ENCODE measurements around the gene OCA2. TPM values are rescaled to one million over a fixed set of nuclear protein-coding genes. Genes with fewer than 3 reads are reported as not detected.

Gene OCA2
- total and polyA plus RNA-seq, 4 donors = 2.6 to 7.5 (median 3.2) TPM

DNA sequence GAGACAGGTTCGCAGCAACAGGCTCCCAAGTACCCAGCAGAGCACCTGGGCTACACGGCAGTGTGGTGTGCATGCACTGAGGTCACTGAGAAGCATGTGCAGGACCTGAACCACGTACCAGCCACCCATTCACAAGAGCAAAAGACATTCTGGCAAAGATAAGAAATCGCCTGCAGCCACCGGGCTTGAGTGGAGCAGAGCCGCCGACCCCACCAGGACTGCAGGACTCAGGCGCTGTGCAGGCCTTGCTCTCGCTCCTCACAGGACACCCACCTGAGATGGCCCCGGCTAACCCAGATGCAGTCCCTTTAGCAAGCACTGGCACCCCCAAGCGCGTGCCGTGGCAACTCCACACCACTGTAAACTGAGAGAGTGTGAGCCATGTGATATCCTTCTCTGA is 32.3 kb upstream of the OCA2 start:
- H3K36me3 ChIP-seq (ENCODE audit: control insufficient read depth, insufficient read depth, low read length) = peaks cover 52% of the 10 kb centered on the region

DNA sequence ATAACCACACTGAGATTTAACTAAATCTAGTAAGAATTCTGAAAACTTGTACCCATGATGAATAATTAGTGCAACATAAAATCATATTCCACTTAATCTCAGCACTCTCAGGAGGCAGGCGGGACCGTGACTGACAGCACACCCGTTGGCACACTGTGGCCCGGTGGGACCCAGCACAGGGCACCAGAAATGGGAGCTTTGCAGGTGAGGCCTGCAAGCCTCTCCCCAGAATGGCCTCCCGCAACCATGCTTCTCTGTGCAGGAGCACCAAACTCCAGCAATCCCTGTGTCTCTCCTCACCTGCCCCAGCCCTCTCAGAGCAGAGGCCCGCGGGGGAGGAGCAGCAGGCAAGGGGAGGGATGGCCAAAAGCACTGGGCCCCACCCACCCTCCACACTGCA is 31.5 kb upstream of the OCA2 start:
- Histone ChIP-seq H3K4me3 (ENCODE audit: low read depth, low read length) (no peak overlapping the region), H3K36me3 (ENCODE audit: control insufficient read depth, insufficient read depth, low read length) (peaks cover 52% of the 10 kb centered on the region), H3K9me3 (ENCODE audit: control insufficient read depth, insufficient read depth, low read length) (no peaks in the 10 kb centered on the region), H3K4me1 (ENCODE audit: control insufficient read depth, insufficient read depth, low read length) (peaks cover 2% of the 10 kb centered on the region), H3K27me3 (ENCODE audit: control insufficient read depth, insufficient read depth, low read length) (no peaks in the 10 kb centered on the region), H3K27ac (ENCODE audit: low read depth, low read length) (no peak overlapping the region)
- no peak for DNase-seq (ENCODE audit: low read depth in 4 of 6, low spot score in 6 of 6)
- 94% methylated on average over 5 of the region's 7 CpGs for WGBS (ENCODE audit: insufficient coverage)

More for the DNA sequence above, 32.3 kb upstream of the OCA2 start:
- H3K4me3 ChIP-seq (ENCODE audit: low read depth, low read length) = no peak overlapping the region
- no peak for DNase-seq (ENCODE audit: low read depth in 4 of 6, low spot score in 6 of 6)
- 99% methylated on average over 13 of the region's 13 CpGs for WGBS (ENCODE audit: insufficient coverage)
- H3K4me1 ChIP-seq (ENCODE audit: control insufficient read depth, insufficient read depth, low read length) = peaks cover 2% of the 10 kb centered on the region
- no peaks in the 10 kb centered on the region for H3K27me3 ChIP-seq (ENCODE audit: control insufficient read depth, insufficient read depth, low read length)
- H3K27ac ChIP-seq (ENCODE audit: low read depth, low read length) = no peak overlapping the region
- no peaks in the 10 kb centered on the region for H3K9me3 ChIP-seq (ENCODE audit: control insufficient read depth, insufficient read depth, low read length)

DNA sequence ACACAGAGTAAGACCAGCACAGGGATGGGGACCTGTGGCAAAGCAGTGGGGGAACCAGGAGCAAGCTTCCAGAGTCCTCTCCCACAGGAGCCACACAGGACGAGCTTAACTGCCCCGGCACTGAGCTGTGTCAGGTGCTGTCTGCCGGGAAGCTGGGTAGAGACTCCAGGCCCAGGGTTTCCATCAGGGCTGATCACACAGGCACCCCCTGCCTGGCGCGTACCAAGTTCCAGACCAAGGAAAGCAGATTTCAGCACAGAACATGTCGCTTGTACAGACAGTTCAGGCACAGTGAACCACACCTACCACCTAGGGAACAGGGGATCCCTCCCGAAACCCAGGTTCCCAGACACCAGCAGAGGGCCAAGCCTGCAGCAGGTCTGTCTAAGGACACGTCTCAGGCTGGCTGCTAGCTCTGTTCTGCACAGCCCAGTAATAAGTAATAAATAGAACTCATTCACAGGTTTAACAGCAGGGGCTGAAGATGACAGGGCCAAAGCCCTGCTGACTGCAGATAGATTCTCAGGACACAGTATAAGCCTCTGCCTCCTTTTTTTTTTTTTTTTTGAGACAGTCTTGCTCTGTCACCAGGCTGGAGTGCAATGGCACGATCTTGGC is 30.2 kb upstream of the OCA2 start:
- DNase-seq (ENCODE audit: low read depth in 4 of 6, low spot score in 6 of 6) = no peak
- Histone ChIP-seq H3K36me3 (ENCODE audit: control insufficient read depth, insufficient read depth, low read length) (peaks cover 55% of the 10 kb centered on the region), H3K4me3 (ENCODE audit: low read depth, low read length) (no peak overlapping the region), H3K27ac (ENCODE audit: low read depth, low read length) (no peak overlapping the region), H3K27me3 (ENCODE audit: control insufficient read depth, insufficient read depth, low read length) (no peaks in the 10 kb centered on the region), H3K4me1 (ENCODE audit: control insufficient read depth, insufficient read depth, low read length) (peaks cover 2% of the 10 kb centered on the region), H3K9me3 (ENCODE audit: control insufficient read depth, insufficient read depth, low read length) (no peaks in the 10 kb centered on the region)
- 90% methylated on average over 8 of the region's 9 CpGs for WGBS (ENCODE audit: insufficient coverage)

DNA sequence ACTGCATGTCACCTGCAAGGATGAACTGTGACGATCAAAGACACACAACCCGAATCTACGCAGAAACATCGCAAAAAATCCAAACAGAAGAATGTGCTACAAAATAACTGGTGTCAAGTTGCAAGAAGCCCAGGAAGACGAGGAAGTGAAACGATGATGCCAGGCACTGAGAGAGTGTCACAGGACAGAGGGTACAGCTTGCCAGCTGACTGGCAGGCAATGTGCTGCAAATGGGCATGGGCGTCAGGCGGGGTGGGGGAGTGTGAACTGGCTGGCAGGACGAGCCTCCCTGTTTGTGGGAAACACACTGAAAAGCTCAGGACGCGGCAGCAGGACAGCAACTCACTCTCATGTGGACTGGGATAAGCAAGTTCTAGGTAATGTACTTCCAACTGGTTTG is 28.9 kb upstream of the OCA2 start:
- DNase-seq (ENCODE audit: low read depth in 4 of 6, low spot score in 6 of 6) = peak in 1 of 6 donors; percentile 75
- no peaks in the 10 kb centered on the region for H3K27me3 ChIP-seq (ENCODE audit: control insufficient read depth, insufficient read depth, low read length)
- H3K9me3 ChIP-seq (ENCODE audit: control insufficient read depth, insufficient read depth, low read length) = no peaks in the 10 kb centered on the region
- H3K36me3 ChIP-seq (ENCODE audit: control insufficient read depth, insufficient read depth, low read length) = peaks cover 58% of the 10 kb centered on the region
- no peak overlapping the region for H3K4me3 ChIP-seq (ENCODE audit: low read depth, low read length)
- no peak overlapping the region for H3K27ac ChIP-seq (ENCODE audit: low read depth, low read length)
- 70% methylated on average over 9 of the region's 11 CpGs for WGBS (ENCODE audit: insufficient coverage)
- peaks cover 2% of the 10 kb centered on the region for H3K4me1 ChIP-seq (ENCODE audit: control insufficient read depth, insufficient read depth, low read length)

DNA sequence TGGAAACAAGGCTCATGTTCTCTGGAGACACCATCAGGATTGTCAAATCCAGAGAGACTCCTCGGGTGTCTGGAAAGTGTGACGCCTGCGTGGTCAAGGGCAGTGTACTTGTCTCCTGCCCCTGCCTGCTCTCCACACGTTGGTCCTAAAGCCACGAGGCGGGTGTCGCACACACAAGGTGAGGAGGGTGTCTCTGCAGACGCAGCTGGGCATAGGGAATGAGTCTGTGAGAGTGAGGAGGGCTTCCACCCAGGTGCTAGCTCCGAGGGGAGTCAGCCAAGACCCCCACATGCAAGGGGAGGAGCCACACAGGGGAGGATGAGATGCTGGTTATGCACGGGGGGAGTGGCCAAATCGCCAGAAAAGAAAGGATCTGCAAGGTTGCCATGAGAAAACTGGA is 27.9 kb upstream of the OCA2 start:
- Histone ChIP-seq H3K27me3 (ENCODE audit: control insufficient read depth, insufficient read depth, low read length) (no peaks in the 10 kb centered on the region), H3K4me1 (ENCODE audit: control insufficient read depth, insufficient read depth, low read length) (peaks cover 2% of the 10 kb centered on the region), H3K27ac (ENCODE audit: low read depth, low read length) (no peak overlapping the region), H3K36me3 (ENCODE audit: control insufficient read depth, insufficient read depth, low read length) (peaks cover 58% of the 10 kb centered on the region), H3K9me3 (ENCODE audit: control insufficient read depth, insufficient read depth, low read length) (no peaks in the 10 kb centered on the region), H3K4me3 (ENCODE audit: low read depth, low read length) (no peak overlapping the region)
- DNase-seq (ENCODE audit: low read depth in 4 of 6, low spot score in 6 of 6) = no peak
- 82% methylated on average over 10 of the region's 11 CpGs for WGBS (ENCODE audit: insufficient coverage)

DNA sequence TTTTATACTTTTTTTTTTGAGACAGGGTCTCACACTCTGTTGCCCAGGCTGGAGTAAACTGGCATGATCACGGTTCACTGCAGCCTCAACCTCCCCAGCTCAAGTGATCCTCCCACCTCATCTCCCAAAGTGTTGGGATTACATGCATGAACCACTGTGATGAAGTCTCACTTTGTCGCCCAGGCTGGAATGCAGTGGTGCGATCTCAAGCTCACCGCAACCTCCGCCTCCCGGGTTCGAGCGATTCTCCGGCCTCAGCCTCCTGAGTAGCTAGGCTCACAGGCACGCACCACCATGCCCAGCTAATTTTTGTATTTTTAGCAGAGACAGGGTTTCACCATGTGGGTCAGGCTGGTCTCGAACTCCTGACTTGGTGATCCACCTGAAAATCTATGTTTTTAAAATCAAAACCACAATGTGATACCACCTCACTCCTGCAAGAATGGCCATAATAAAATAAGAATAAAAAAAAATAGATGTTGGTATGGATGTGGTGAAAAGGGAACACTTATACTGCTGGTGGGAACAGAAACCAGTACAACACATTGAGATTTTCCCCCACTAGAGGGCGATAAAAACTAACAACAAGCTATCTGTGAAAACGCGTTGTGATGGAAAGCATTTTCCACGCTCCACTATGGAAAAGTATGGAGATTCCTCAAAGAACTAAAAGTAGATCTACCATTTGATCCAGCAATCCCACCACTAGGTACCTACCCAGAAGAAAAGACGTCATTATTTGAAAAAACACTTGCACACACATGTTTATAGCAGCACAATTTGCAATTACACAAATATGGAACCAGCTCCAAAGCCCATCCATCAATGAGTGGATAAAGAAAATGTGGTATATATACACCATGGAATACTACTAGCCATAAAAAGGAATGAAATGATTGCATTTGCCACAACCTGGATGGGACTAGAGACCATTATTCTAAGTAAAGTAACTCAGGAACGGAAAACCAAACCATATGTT is 26.8 kb upstream of the OCA2 start:
- Histone ChIP-seq H3K27ac (ENCODE audit: low read depth, low read length) (no peak overlapping the region), H3K4me3 (ENCODE audit: low read depth, low read length) (no peak overlapping the region), H3K27me3 (ENCODE audit: control insufficient read depth, insufficient read depth, low read length) (no peaks in the 10 kb centered on the region), H3K9me3 (ENCODE audit: control insufficient read depth, insufficient read depth, low read length) (no peaks in the 10 kb centered on the region), H3K4me1 (ENCODE audit: control insufficient read depth, insufficient read depth, low read length) (peaks cover 2% of the 10 kb centered on the region), H3K36me3 (ENCODE audit: control insufficient read depth, insufficient read depth, low read length) (peaks cover 58% of the 10 kb centered on the region)
- 84% methylated on average over 9 of the region's 17 CpGs for WGBS (ENCODE audit: insufficient coverage)
- DNase-seq (ENCODE audit: low read depth in 4 of 6, low spot score in 6 of 6) = peak in 4 of 6 donors; percentile 44 to 92 (median 80)

DNA sequence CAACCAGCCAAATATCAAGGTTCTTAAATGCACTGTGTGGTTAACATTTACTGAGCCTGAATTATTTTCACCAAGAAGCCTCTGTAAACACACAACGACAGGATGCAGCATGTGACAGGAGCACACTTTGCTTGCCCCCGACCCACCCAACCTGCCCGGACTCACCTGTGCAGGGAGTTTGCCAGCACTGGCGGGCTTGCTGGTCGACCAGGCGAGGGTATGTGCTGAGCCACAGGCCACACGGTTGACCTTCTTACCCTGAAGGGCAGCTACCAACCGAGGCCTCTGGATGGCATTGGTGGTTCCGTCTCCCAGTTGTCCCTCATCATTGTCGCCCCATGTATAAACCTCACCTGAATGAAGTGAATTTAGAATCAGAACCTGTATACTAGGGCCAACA is 25.7 kb upstream of the OCA2 start:
- peaks cover 59% of the 10 kb centered on the region for H3K36me3 ChIP-seq (ENCODE audit: control insufficient read depth, insufficient read depth, low read length)
- no peak overlapping the region for H3K27ac ChIP-seq (ENCODE audit: low read depth, low read length)
- 95% methylated on average over 10 of the region's 10 CpGs for WGBS (ENCODE audit: insufficient coverage)
- no peak for DNase-seq (ENCODE audit: low read depth in 4 of 6, low spot score in 6 of 6)
- no peaks in the 10 kb centered on the region for H3K27me3 ChIP-seq (ENCODE audit: control insufficient read depth, insufficient read depth, low read length)
- no peak overlapping the region for H3K4me3 ChIP-seq (ENCODE audit: low read depth, low read length)
- H3K9me3 ChIP-seq (ENCODE audit: control insufficient read depth, insufficient read depth, low read length) = no peaks in the 10 kb centered on the region
- peaks cover 2% of the 10 kb centered on the region for H3K4me1 ChIP-seq (ENCODE audit: control insufficient read depth, insufficient read depth, low read length)

DNA sequence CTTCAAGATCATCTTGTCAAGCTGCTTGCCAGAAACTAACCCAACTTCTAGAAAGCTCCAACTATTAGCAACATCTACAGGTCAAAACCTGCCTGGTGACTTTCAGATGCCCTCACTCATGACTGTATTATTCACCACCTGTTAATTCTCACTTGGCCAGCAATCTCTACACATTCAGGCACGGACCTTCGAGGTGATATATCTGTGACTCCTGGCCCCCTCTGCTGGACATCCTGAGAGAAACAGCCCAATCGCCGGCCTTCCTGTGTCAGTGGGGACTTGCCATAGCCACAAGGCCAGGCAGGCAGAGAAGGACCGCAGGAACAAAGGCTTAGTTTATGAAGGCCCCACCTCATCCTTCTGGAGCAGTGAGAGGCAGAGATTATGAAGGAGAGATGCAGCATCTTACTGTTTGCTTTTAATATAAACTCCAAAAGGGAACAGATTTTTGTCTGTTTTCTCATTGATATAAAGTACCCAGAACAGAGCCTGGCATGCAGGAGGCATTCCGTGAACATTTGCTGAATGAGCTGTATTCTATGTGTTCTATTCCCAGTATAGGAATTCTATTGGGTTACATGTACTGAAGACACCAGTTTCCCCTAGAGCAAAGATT is 24.4 kb upstream of the OCA2 start:
- Histone ChIP-seq H3K27me3 (ENCODE audit: control insufficient read depth, insufficient read depth, low read length) (no peaks in the 10 kb centered on the region), H3K4me3 (ENCODE audit: low read depth, low read length) (no peak overlapping the region), H3K27ac (ENCODE audit: low read depth, low read length) (no peak overlapping the region), H3K36me3 (ENCODE audit: control insufficient read depth, insufficient read depth, low read length) (peaks cover 58% of the 10 kb centered on the region), H3K4me1 (ENCODE audit: control insufficient read depth, insufficient read depth, low read length) (peaks cover 1% of the 10 kb centered on the region), H3K9me3 (ENCODE audit: control insufficient read depth, insufficient read depth, low read length) (no peaks in the 10 kb centered on the region)
- 6% methylated on average over 4 of the region's 6 CpGs for WGBS (ENCODE audit: insufficient coverage)
- peak in 4 of 6 donors; percentile 57 to 93 (median 80) for DNase-seq (ENCODE audit: low read depth in 4 of 6, low spot score in 6 of 6)

DNA sequence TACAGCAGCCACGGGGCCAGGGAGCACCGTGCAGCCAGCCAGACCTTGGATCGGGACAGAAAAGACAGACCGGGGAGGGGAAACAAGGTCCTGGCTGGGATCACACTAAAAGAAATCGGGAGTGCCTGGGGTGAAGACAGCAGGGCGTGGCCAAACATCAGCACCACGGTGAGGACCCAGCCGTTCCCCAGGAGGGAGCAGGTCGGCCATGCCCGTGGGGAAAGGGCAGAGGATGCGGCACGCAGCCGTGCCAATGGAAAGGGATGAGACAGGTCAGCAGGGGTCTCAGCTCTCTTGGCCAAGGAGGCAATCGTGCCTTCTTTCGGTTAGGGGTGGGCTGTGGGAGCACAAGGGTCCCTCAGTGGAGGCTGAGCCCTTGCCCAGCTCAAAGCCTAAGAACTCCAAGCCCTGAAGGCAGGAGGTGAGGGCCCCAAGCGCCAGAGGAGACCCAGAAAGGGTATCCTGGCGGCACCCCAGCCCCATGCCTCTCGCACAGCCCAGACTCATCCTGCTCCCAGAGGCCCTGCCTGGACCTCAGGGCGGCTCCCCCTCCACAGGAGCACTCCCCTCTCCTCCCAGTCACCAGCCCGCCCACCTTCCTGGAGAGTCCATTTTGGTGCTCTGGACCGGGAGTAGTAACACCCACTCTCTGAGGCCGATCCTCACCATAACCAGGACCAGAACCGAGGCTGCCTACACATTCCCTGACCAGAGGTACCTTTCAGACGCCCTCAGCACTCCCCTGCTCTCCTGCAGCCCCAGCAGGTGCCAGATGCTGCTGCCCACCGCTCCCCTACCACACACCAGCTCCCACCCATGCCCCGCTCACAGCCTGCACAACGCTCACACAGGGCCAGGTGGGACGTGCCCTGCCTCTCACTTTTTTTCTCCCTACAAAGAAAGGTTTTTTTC is 23.2 kb upstream of the OCA2 start:
- Histone ChIP-seq H3K27ac (ENCODE audit: low read depth, low read length) (no peak overlapping the region), H3K4me1 (ENCODE audit: control insufficient read depth, insufficient read depth, low read length) (no peaks in the 10 kb centered on the region), H3K9me3 (ENCODE audit: control insufficient read depth, insufficient read depth, low read length) (no peaks in the 10 kb centered on the region), H3K36me3 (ENCODE audit: control insufficient read depth, insufficient read depth, low read length) (peaks cover 67% of the 10 kb centered on the region), H3K27me3 (ENCODE audit: control insufficient read depth, insufficient read depth, low read length) (no peaks in the 10 kb centered on the region), H3K4me3 (ENCODE audit: low read depth, low read length) (no peak overlapping the region)
- no peak for DNase-seq (ENCODE audit: low read depth in 4 of 6, low spot score in 6 of 6)
- WGBS (ENCODE audit: insufficient coverage) = 90% methylated on average over 27 of the region's 28 CpGs
